ENCODE measurements around the gene SHC2.

- no peak for TF ChIP-seq FOXK2 (IDR thresholded peaks at IDR 0.05)
- TF ChIP-seq FOXA1 (IDR thresholded peaks at IDR 0.05) = no peak
- TF ChIP-seq HDGF (IDR thresholded peaks at IDR 0.05; ENCODE audit: borderline replicate concordance) = no peak
- no peak for TF ChIP-seq BHLHE40 (IDR thresholded peaks at IDR 0.05; ENCODE audit: borderline replicate concordance)
- TF ChIP-seq FOXM1 (IDR thresholded peaks at IDR 0.05; ENCODE audit: borderline replicate concordance) = no peak
- TF ChIP-seq LEF1 (IDR thresholded peaks at IDR 0.05; ENCODE audit: borderline replicate concordance) = no peak
- no peak for TF ChIP-seq SP1 (IDR thresholded peaks at IDR 0.05)
These were observed 81.0 kb downstream of the SHC2 start for GRCh38 chr19:379796-380195.
